MM.1S (cell line): ENCODE measurements around the gene SEMA4C.

Experiments
- DNase-seq: peaks from one replicate; pipeline ENCODE4 v3.0.0-alpha.2; 2015
- H2AFZ ChIP-seq: fragments of 300-600 bp; sonication (generic); 2 replicates; pipeline ENCODE4 v1.6.0; 2016; ENCODE audit warnings: antibody characterized with exemption, low read length
- H3F3A ChIP-seq: fragments of 300-600 bp; sonication (generic); 2 replicates; pipeline ENCODE4 v1.6.1; 2016; ENCODE audit warnings: mild to moderate bottlenecking, antibody characterized with exemption, low read length, moderate library complexity, mixed read lengths; ENCODE audit not compliant: insufficient read depth
- H3K27ac ChIP-seq: fragments of 300-600 bp; sonication (generic); 2 replicates; pipeline ENCODE4 v1.5.1; 2016; ENCODE audit warnings: mild to moderate bottlenecking, low read length
- H3K27me3 ChIP-seq: fragments of 300-600 bp; sonication (generic); replicated peaks from 2 replicates; pipeline ENCODE4 v1.6.0; 2016; ENCODE audit warnings: low read length; ENCODE audit not compliant: insufficient read depth
- H3K36me3 ChIP-seq: fragments of 300-600 bp; sonication (generic); replicated peaks from 2 replicates; pipeline ENCODE4 v1.6.1; 2016; ENCODE audit warnings: mild to moderate bottlenecking, low read length, mixed read lengths; ENCODE audit not compliant: insufficient read depth
- H3K4me1 ChIP-seq: fragments of 300-600 bp; sonication (generic); 2 replicates; pipeline ENCODE4 v1.6.1; 2016; ENCODE audit warnings: low read length, mixed read lengths
- H3K4me2 ChIP-seq: fragments of 300-600 bp; sonication (generic); 2 replicates; pipeline ENCODE4 v1.6.0; 2016; ENCODE audit warnings: low read depth, low read length
- H3K4me3 ChIP-seq: fragments of 300-600 bp; sonication (generic); 2 replicates; pipeline ENCODE4 v1.5.1; 2016; ENCODE audit warnings: low read length, mixed read lengths
- H3K79me2 ChIP-seq: fragments of 300-600 bp; sonication (generic); 2 replicates; pipeline ENCODE4 v1.6.1; 2016; ENCODE audit warnings: mixed run types, low read length, mixed read lengths
- H3K9ac ChIP-seq: fragments of 300-600 bp; sonication (generic); 2 replicates; pipeline ENCODE4 v1.6.1; 2016; ENCODE audit warnings: low read length, mixed read lengths
- H3K9me2 ChIP-seq: fragments of 300-600 bp; sonication (generic); replicated peaks from 2 replicates; pipeline ENCODE4 v1.6.1; 2016; ENCODE audit warnings: mild to moderate bottlenecking, low read length, mixed read lengths; ENCODE audit not compliant: insufficient read depth
- H3K9me3 ChIP-seq: fragments of 300-600 bp; sonication (generic); replicated peaks from 2 replicates; pipeline ENCODE4 v1.6.1; 2016; ENCODE audit warnings: mild to moderate bottlenecking, low read length, mixed read lengths; ENCODE audit not compliant: insufficient read depth
- H4K20me1 ChIP-seq: fragments of 300-600 bp; sonication (generic); 2 replicates; pipeline ENCODE4 v1.6.1; 2016; ENCODE audit warnings: mild to moderate bottlenecking, low read length, moderate library complexity, mixed read lengths; ENCODE audit not compliant: insufficient read depth
- EZH2 ChIP-seq: fragments of 300-600 bp; sonication (generic); optimal IDR thresholded peaks from 2 replicates; pipeline ENCODE3; 2017; ENCODE audit warnings: low read depth, mild to moderate bottlenecking, antibody characterized with exemption, low read length, mixed read lengths
- EZH2phosphoT487 ChIP-seq: fragments of 300-600 bp; sonication (generic); IDR thresholded peaks from 2 replicates; pipeline ENCODE4 v1.6.1; 2018; ENCODE audit warnings: antibody characterized with exemption, low read length
- TF ChIP-seq, protein P1 (sequence below): fragments of 300-600 bp; sonication (generic); IDR thresholded peaks from 2 replicates; pipeline ENCODE4 v1.5.1; 2016; ENCODE audit warnings: antibody characterized with exemption, low read length, mixed read lengths

The SEMA4C gene

DNA sequence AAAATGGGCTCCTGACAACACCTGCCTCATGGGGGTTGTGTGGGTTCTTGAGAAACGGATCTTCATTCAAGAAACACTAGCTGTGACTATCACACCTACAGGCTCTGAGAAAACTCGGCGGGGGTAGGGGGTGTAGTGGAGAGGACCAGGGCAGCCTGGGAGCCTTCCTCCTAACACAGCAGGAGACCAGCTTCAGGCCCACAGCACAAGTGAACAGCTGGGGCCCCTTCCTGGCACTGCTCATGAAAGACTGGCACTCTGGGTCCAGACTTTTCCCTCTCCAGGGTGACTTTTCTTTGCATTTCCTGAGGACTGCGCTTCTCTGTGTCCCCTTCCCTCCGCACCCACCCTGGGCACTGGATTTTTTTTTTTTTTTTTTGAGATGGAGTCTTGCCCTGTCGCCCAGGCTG lies 7.2 kb upstream of the SEMA4C start:
- H3K4me2 ChIP-seq: no peak overlapping the region
- H4K20me1 ChIP-seq: no peaks in the 10 kb centered on the region
- H3K79me2 ChIP-seq: no peaks in the 10 kb centered on the region
- no peak overlapping the region for H3K27ac ChIP-seq
- TF ChIP-seq EZH2phosphoT487: no peak
- TF ChIP-seq, protein P1, sequence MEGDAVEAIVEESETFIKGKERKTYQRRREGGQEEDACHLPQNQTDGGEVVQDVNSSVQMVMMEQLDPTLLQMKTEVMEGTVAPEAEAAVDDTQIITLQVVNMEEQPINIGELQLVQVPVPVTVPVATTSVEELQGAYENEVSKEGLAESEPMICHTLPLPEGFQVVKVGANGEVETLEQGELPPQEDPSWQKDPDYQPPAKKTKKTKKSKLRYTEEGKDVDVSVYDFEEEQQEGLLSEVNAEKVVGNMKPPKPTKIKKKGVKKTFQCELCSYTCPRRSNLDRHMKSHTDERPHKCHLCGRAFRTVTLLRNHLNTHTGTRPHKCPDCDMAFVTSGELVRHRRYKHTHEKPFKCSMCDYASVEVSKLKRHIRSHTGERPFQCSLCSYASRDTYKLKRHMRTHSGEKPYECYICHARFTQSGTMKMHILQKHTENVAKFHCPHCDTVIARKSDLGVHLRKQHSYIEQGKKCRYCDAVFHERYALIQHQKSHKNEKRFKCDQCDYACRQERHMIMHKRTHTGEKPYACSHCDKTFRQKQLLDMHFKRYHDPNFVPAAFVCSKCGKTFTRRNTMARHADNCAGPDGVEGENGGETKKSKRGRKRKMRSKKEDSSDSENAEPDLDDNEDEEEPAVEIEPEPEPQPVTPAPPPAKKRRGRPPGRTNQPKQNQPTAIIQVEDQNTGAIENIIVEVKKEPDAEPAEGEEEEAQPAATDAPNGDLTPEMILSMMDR: no peak
- TF ChIP-seq EZH2: no peak
- H3F3A ChIP-seq: no peaks in the 10 kb centered on the region
- no peak overlapping the region for H3K9ac ChIP-seq
- H3K4me1 ChIP-seq: no peaks in the 10 kb centered on the region
- no peaks in the 10 kb centered on the region for H3K9me2 ChIP-seq
- no peak overlapping the region for H2AFZ ChIP-seq
- H3K36me3 ChIP-seq: no peaks in the 10 kb centered on the region
- no peaks in the 10 kb centered on the region for H3K9me3 ChIP-seq
- H3K27me3 ChIP-seq: peaks cover 29% of the 10 kb centered on the region; the same call in 1 of the 2 replicates
- H3K4me3 ChIP-seq: no peak overlapping the region
- no peak for DNase-seq

DNA sequence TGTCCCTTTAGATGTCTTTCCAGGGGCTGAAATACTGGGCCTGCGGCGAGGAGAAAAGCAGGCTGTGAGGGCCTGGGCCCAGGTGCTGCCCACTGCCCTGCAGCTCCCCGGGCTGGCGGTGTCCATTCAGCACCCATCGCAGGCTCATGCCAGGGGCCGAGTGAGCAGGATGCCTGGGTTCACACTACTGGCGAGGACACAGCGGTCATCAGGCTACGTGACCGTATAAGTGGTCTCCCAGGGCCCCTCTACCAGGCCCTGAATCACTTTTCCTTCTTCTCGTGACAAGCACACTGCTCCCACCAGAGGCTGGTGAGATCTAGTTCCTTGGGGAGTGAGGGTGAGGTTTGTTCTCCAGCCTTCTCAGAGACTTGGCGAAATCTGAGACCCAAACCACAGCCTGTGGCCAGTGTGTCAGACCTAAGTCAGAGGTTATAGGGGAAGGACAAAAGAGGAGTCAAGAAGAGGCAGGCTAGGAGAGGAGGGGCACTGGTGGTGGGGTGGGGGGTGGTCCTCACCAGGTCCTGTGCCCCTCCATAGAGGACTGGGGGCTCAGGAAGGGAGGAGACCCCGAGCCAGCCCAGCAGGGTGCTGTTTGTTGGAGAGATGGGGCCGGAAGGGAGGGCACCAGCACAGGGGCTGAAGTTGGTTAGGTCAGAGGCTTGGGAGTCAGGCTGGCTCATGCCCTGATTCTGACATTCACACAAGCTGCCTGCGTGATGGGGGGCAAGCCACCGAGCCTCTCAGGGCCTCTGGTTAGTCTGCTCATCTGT lies 6.6 kb upstream of the SEMA4C start:
- Histone ChIP-seq H3K4me2 (no peak overlapping the region), H2AFZ (no peak overlapping the region), H3K4me1 (no peaks in the 10 kb centered on the region), H3K9ac (no peak overlapping the region), H3K9me3 (no peaks in the 10 kb centered on the region), H4K20me1 (no peaks in the 10 kb centered on the region), H3K4me3 (no peak overlapping the region), H3K27me3 (peaks cover 27% of the 10 kb centered on the region; the same call in 1 of the 2 replicates), H3K36me3 (no peaks in the 10 kb centered on the region), H3K9me2 (no peaks in the 10 kb centered on the region), H3F3A (no peaks in the 10 kb centered on the region), H3K79me2 (no peaks in the 10 kb centered on the region), H3K27ac (no peak overlapping the region)
- no peak for TF ChIP-seq EZH2phosphoT487
- no peak for TF ChIP-seq EZH2
- TF ChIP-seq, protein P1: no peak
- DNase-seq: no peak

DNA sequence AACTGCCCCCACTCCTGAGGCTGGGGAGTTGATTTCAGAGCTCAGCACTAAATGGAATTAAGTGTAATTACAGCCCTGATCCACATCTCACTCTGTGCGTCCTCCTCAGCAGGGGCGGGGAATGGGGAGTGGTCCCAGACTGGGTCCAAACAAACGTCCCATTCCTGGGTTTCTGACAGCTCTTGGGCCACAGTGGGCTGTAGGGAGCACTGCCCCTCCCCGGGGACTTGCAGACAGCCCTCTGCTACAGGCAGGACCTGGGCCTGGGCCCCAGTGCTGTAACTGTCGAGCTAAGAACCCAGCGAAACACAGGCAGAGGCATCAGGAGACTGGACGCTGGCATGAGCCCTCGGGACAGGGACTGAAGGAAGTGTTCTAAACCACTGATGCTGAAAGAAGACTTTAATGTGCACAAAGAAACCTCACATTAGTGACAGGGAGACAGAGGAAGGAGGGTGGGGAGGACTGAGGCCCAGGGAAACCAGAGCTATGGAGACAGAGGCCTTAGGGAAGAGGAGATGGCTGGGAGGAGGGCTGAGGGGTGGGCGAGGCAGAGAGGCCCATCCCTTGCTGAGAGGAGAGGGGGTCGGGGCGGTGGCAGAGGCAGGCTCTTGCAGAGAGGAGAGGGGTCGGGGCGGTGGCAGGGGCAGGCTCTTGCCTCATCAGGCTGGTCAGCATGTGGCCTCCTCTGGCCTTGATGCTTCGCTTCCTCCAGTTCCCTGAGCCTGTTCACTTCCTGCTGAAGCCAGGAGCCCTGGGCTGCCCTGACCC lies 5.8 kb upstream of the SEMA4C start:
- Histone ChIP-seq H3K27me3 (peaks cover 24% of the 10 kb centered on the region), H3K79me2 (no peaks in the 10 kb centered on the region), H3K4me2 (no peak overlapping the region), H3F3A (no peaks in the 10 kb centered on the region; the same call in 1 of the 2 replicates), H3K9me3 (no peaks in the 10 kb centered on the region), H3K36me3 (no peaks in the 10 kb centered on the region), H3K4me1 (no peaks in the 10 kb centered on the region), H3K4me3 (no peak overlapping the region), H4K20me1 (no peaks in the 10 kb centered on the region), H3K9ac (no peak overlapping the region), H3K27ac (no peak overlapping the region), H3K9me2 (no peaks in the 10 kb centered on the region), H2AFZ (no peak overlapping the region)
- TF ChIP-seq EZH2 (no peak), EZH2phosphoT487 (no peak)
- TF ChIP-seq, protein P1: no peak
- no peak for DNase-seq
